ENCODE data around the gene OGDH. TPM values are rescaled to one million over a fixed set of nuclear protein-coding genes. Genes with fewer than 3 reads are reported as not detected.

Gene OGDH
- total and polyA plus RNA-seq, 10 of the 15 experiments (the other 5 are each of a cell fraction or from before 2014, with no cell fraction given): 4.1 to 103 (median 48.4) TPM

DNA sequence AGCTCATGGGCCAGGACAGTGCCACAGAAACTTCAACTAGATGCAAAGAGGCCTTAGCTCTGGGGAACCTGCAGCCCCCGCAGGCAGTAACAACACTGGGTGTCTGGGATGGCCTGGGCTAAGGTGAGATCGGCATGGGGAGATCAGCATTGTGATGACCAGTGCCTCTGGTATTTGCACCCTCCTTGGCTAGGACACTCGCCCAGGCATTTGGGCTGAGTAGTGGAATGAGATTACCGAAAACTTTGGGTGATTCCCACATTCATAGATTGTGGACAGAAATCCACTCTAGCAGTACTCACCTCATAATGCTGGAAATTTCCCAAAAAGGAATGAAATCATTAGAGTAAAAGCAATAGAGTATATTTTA is 71.7 kb downstream of the OGDH start (continued):
- TF ChIP-seq, protein P1, sequence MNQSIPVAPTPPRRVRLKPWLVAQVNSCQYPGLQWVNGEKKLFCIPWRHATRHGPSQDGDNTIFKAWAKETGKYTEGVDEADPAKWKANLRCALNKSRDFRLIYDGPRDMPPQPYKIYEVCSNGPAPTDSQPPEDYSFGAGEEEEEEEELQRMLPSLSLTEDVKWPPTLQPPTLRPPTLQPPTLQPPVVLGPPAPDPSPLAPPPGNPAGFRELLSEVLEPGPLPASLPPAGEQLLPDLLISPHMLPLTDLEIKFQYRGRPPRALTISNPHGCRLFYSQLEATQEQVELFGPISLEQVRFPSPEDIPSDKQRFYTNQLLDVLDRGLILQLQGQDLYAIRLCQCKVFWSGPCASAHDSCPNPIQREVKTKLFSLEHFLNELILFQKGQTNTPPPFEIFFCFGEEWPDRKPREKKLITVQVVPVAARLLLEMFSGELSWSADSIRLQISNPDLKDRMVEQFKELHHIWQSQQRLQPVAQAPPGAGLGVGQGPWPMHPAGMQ (IDR thresholded peaks at IDR 0.05; ENCODE audit: borderline replicate concordance): no peak
- TF ChIP-seq BCL11A (IDR thresholded peaks at IDR 0.05; ENCODE audit: low read depth, low read length): no peak

DNA sequence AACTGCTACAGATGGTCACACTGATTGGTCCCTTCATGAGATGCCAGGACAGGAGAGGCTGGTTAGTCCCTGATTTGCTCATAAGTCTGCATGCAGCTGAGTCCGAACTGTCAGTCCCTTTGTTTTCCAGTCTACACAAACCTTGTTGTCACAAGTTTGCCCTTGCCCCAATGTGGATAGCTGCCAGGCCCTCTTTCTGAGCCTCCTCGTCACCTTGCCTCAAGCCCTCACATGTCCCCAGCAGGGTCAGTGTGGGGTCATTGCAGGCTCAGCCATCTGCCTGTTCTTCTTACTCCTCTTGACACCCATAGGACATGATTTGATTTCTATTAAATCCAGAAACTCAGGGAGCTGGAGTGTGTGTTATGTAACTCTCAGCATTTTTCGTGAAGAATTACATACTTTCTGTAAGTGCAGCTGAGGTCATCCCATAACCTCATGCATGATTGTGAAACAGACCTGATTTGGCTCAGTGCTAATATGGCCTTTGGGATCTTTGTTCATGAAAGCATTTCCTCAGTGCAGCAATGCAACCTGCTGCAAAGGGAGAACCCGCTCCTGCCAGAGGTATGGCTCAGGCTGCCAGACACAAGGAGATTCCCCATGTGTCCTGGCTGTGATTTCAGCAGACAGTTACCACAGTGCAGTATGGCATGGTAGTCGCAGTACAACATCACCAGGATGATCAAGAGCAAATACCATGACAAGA is 72.2 kb downstream of the OGDH start:
- Histone ChIP-seq H4K20me1 (ENCODE audit: control insufficient read depth, insufficient read depth) (no peaks in the 10 kb centered on the region), H3K27ac (ENCODE audit: control insufficient read depth, insufficient read depth) (no peak overlapping the region), H3K36me3 (ENCODE audit: control insufficient read depth in 2 of 2, insufficient read depth in 2 of 2, low read length in 1 of 2) (peaks cover 13 to 20% of the 10 kb centered on the region in 2 experiments), H3K9ac (ENCODE audit: control insufficient read depth, insufficient read depth, low read length) (no peak overlapping the region), H3K9me3 (replicated peaks; ENCODE audit: control insufficient read depth, insufficient read depth, low read length) (no peaks in the 10 kb centered on the region), H3K4me1 (ENCODE audit: control insufficient read depth, insufficient read depth, low read length) (no peaks in the 10 kb centered on the region), H3K79me2 (ENCODE audit: control insufficient read depth, insufficient read depth, low read length) (no peaks in the 10 kb centered on the region), H3K4me3 (no peak overlapping the region), H2AFZ (ENCODE audit: control insufficient read depth, low read depth, low read length) (no peak overlapping the region), H3K27me3 (replicated peaks in 1 of 2; ENCODE audit: control insufficient read depth in 2 of 2, insufficient read depth in 2 of 2, low read length in 1 of 2) (no peaks in the 10 kb centered on the region), H3K4me2 (ENCODE audit: control insufficient read depth, insufficient read depth) (no peak overlapping the region)
- FAIRE-seq (no peak), DNase-seq (ENCODE audit: low read depth, low spot score) (no peak), ATAC-seq (no peak)
- RAD21 ChIA-PET (ENCODE audit: unreplicated experiment): no interaction called here
- WGBS (ENCODE audit: insufficient coverage, insufficient replicate concordance, low lambda C conversion rate, missing lambda C conversion rate): 92% methylated on average over 5 of the region's 5 CpGs
- POLR2A ChIA-PET: no interaction called here
- CTCF ChIA-PET: no interaction called here
- in situ Hi-C loops (cut with MboI): no loop called here
- BruUV-seq (replicated peaks): no TSS peak
- SMC1A ChIA-PET (ENCODE audit: uncharacterized antibody, unreplicated experiment): interaction anchor here (0.6 kb wide), 1 partner anchor 11 kb away, joined by 3 read pairs; no protein-coding TSS in a partner anchor
- intact Hi-C loops (cut with micrococcal nuclease; ENCODE audit: unreplicated experiment): no loop called here
- TF ChIP-seq CHD4 (IDR thresholded peaks at IDR 0.05) (no peak), TCF7 (IDR thresholded peaks at IDR 0.05; ENCODE audit: borderline replicate concordance) (no peak), BCL11A (IDR thresholded peaks at IDR 0.05; ENCODE audit: low read depth, low read length) (no peak), EGR1 (IDR thresholded peaks at IDR 0.05; ENCODE audit: borderline replicate concordance in 1 of 2, low read depth in 2 of 2, low read length in 2 of 2) (no peak), NFYA (IDR thresholded peaks at IDR 0.05; ENCODE audit: borderline replicate concordance, low read depth, low read length) (no peak), HDGF (IDR thresholded peaks at IDR 0.05) (no peak), SP1 (IDR thresholded peaks at IDR 0.05; ENCODE audit: low read depth, low read length) (no peak), EED (IDR thresholded peaks at IDR 0.05; ENCODE audit: low read depth) (no peak), JUND (IDR thresholded peaks at IDR 0.05; ENCODE audit: low read depth, low read length) (no peak)
- TF ChIP-seq, protein P2, sequence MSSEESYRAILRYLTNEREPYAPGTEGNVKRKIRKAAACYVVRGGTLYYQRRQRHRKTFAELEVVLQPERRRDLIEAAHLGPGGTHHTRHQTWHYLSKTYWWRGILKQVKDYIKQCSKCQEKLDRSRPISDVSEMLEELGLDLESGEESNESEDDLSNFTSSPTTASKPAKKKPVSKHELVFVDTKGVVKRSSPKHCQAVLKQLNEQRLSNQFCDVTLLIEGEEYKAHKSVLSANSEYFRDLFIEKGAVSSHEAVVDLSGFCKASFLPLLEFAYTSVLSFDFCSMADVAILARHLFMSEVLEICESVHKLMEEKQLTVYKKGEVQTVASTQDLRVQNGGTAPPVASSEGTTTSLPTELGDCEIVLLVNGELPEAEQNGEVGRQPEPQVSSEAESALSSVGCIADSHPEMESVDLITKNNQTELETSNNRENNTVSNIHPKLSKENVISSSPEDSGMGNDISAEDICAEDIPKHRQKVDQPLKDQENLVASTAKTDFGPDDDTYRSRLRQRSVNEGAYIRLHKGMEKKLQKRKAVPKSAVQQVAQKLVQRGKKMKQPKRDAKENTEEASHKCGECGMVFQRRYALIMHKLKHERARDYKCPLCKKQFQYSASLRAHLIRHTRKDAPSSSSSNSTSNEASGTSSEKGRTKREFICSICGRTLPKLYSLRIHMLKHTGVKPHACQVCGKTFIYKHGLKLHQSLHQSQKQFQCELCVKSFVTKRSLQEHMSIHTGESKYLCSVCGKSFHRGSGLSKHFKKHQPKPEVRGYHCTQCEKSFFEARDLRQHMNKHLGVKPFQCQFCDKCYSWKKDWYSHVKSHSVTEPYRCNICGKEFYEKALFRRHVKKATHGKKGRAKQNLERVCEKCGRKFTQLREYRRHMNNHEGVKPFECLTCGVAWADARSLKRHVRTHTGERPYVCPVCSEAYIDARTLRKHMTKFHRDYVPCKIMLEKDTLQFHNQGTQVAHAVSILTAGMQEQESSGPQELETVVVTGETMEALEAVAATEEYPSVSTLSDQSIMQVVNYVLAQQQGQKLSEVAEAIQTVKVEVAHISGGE (CRISPR knock-in tag; IDR thresholded peaks at IDR 0.05): no peak
- TF ChIP-seq, protein P3, sequence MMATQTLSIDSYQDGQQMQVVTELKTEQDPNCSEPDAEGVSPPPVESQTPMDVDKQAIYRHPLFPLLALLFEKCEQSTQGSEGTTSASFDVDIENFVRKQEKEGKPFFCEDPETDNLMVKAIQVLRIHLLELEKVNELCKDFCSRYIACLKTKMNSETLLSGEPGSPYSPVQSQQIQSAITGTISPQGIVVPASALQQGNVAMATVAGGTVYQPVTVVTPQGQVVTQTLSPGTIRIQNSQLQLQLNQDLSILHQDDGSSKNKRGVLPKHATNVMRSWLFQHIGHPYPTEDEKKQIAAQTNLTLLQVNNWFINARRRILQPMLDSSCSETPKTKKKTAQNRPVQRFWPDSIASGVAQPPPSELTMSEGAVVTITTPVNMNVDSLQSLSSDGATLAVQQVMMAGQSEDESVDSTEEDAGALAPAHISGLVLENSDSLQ (IDR thresholded peaks at IDR 0.05): no peak
- TF ChIP-seq, protein P4, sequence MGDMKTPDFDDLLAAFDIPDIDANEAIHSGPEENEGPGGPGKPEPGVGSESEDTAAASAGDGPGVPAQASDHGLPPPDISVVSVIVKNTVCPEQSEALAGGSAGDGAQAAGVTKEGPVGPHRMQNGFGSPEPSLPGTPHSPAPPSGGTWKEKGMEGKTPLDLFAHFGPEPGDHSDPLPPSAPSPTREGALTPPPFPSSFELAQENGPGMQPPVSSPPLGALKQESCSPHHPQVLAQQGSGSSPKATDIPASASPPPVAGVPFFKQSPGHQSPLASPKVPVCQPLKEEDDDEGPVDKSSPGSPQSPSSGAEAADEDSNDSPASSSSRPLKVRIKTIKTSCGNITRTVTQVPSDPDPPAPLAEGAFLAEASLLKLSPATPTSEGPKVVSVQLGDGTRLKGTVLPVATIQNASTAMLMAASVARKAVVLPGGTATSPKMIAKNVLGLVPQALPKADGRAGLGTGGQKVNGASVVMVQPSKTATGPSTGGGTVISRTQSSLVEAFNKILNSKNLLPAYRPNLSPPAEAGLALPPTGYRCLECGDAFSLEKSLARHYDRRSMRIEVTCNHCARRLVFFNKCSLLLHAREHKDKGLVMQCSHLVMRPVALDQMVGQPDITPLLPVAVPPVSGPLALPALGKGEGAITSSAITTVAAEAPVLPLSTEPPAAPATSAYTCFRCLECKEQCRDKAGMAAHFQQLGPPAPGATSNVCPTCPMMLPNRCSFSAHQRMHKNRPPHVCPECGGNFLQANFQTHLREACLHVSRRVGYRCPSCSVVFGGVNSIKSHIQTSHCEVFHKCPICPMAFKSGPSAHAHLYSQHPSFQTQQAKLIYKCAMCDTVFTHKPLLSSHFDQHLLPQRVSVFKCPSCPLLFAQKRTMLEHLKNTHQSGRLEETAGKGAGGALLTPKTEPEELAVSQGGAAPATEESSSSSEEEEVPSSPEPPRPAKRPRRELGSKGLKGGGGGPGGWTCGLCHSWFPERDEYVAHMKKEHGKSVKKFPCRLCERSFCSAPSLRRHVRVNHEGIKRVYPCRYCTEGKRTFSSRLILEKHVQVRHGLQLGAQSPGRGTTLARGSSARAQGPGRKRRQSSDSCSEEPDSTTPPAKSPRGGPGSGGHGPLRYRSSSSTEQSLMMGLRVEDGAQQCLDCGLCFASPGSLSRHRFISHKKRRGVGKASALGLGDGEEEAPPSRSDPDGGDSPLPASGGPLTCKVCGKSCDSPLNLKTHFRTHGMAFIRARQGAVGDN (IDR thresholded peaks at IDR 0.05): no peak
